ENCODE data around the gene PTK6. TPM values are rescaled to one million over a fixed set of nuclear protein-coding genes. Genes with fewer than 3 reads are reported as not detected.

PTK6 gene
- total RNA-seq, 1 experiment from 2014 or later, result 6.7 TPM

GRCh38 chr20:63484651-63485403 is 52.3 kb downstream of the PTK6 start:
- TF ChIP-seq ELF1 (IDR thresholded peaks at IDR 0.05; ENCODE audit: borderline replicate concordance, low read depth) (no peak), EZH2 (IDR thresholded peaks at IDR 0.05) (no peak), ATF3 (IDR thresholded peaks at IDR 0.05) (no peak), TCF7L2 (IDR thresholded peaks at IDR 0.05; ENCODE audit: borderline replicate concordance, extremely low read depth, insufficient read depth, insufficient read length) (no peak), REST (IDR thresholded peaks at IDR 0.05; ENCODE audit: low read depth) (no peak), SP1 (IDR thresholded peaks at IDR 0.05; ENCODE audit: low read depth) (no peak), ZNF274 (IDR thresholded peaks at IDR 0.05; ENCODE audit: low read depth, low read length) (no peak), YY1 (IDR thresholded peaks at IDR 0.05; ENCODE audit: extremely low read depth, insufficient replicate concordance, low read depth, low read length) (no peak), SRF (IDR thresholded peaks at IDR 0.05; ENCODE audit: low read depth) (no peak), RAD21 (IDR thresholded peaks at IDR 0.05; ENCODE audit: low read depth) (no peak), EGR1 (IDR thresholded peaks at IDR 0.05; ENCODE audit: low read depth) (no peak), JUND (IDR thresholded peaks at IDR 0.05) (no peak), CEBPB (IDR thresholded peaks at IDR 0.05; ENCODE audit: low read depth) (no peak), CTCF (IDR thresholded peaks at IDR 0.05 in 2 of 3, conservative IDR thresholded peaks at IDR 0.05 in 1 of 3; ENCODE audit: borderline replicate concordance in 1 of 3, insufficient read depth in 1 of 3, low read depth in 2 of 3, low read length in 2 of 3) (no peak), SIN3A (IDR thresholded peaks at IDR 0.05; ENCODE audit: low read depth) (no peak), ZFX (IDR thresholded peaks at IDR 0.05) (no peak; the same call in 1 of the 2 replicates)
- Histone ChIP-seq H3K27ac (ENCODE audit: low read depth, low read length) (no peak overlapping the region), H2AFZ (ENCODE audit: low read depth, low read length, poor library complexity, severe bottlenecking) (no peak overlapping the region), H3K9ac (ENCODE audit: low read length) (no peak overlapping the region), H3K9me2 (ENCODE audit: insufficient read depth) (no peaks in the 10 kb centered on the region), H3K27me3 (ENCODE audit: insufficient read depth, low read length) (no peaks in the 10 kb centered on the region), H3K4me2 (ENCODE audit: low read length) (no peak overlapping the region), H3K9me3 (ENCODE audit: control insufficient read depth in 1 of 2, insufficient read depth in 1 of 2, low read depth in 1 of 2, low read length in 2 of 2) (no peaks in the 10 kb centered on the region), H3K4me1 (ENCODE audit: control insufficient read depth in 1 of 2, insufficient read depth in 2 of 2, low read length in 2 of 2) (peaks cover 25 to 61% of the 10 kb centered on the region in 2 experiments), H3K79me2 (ENCODE audit: insufficient read depth, low read length) (no peaks in the 10 kb centered on the region), H4K20me1 (ENCODE audit: insufficient read depth) (no peaks in the 10 kb centered on the region), H3K4me3 (replicated peaks in 1 of 2; ENCODE audit: low read depth in 1 of 2, low read length in 2 of 2) (no peak overlapping the region), H3K36me3 (ENCODE audit: control insufficient read depth in 1 of 2, insufficient read depth in 2 of 2, low read length in 2 of 2) (peaks cover 2 to 9% of the 10 kb centered on the region in 2 experiments; a peak in 2 of 4 replicates)
- RAD21 ChIA-PET (ENCODE audit: low non-redundant PET in 1 of 2, low total read pairs in 2 of 2, uncharacterized antibody in 2 of 2, unreplicated experiment in 2 of 2), result no interaction called here
- DNase-seq (ENCODE audit: low read depth, low spot score) (no peak), ATAC-seq (no peak)
- intact Hi-C loops (cut with micrococcal nuclease), result no loop called here
- no TSS peak for BruUV-seq (replicated peaks)
- POLR2A ChIA-PET, result no interaction called here
- CTCF ChIA-PET, result interaction anchor here (0.6 kb wide), 1 partner anchor 19 kb away, joined by 3 read pairs; no protein-coding TSS in a partner anchor

Data from HCT116 (cell line).